GM10266 (cell line): ENCODE results near the gene EIPR1.

ENCODE experiments used
- DNase-seq: peaks from one replicate; pipeline ENCODE4 v3.0.0; 2012; ENCODE audit errors: extremely low spot score
- CTCF ChIP-seq: IDR thresholded peaks from 2 replicates; pipeline ENCODE4 v1.5.1; 2012; ENCODE audit warnings: mild to moderate bottlenecking, low read depth; ENCODE audit not compliant: control insufficient read depth, insufficient read depth; ENCODE audit errors: missing control alignments

Gene EIPR1

DNA sequence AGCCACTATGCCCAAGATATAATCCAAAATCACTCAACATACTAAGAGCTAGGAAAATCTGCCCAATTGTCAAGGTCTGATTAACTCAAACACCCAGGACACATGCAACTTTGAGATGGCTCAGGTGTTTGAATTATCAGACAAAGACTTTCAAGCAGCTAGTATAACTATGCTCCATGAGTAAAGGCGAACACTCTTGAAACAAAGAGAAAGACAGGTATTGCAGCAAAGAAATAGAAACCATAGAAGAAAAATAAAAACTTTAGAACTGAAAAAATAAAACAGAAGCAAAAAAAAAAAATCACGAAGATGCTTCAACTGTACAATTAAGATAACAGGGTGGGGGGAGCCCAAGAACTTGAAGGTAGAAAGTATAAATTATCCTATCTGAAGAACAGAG, 214.2 kb downstream of the EIPR1 start:
- no peak for TF ChIP-seq CTCF
- no peak for DNase-seq

GRCh38 chr2:3162442-3163077, 215.1 kb downstream of the EIPR1 start:
- DNase-seq: no peak
- TF ChIP-seq CTCF: no peak

GRCh38 chr2:3160751-3161330, 216.8 kb downstream of the EIPR1 start:
- no peak for TF ChIP-seq CTCF
- no peak for DNase-seq

- DNase-seq: no peak
- no peak for TF ChIP-seq CTCF
These were observed 217.7 kb downstream of the EIPR1 start for GRCh38 chr2:3159782-3160545.

DNA sequence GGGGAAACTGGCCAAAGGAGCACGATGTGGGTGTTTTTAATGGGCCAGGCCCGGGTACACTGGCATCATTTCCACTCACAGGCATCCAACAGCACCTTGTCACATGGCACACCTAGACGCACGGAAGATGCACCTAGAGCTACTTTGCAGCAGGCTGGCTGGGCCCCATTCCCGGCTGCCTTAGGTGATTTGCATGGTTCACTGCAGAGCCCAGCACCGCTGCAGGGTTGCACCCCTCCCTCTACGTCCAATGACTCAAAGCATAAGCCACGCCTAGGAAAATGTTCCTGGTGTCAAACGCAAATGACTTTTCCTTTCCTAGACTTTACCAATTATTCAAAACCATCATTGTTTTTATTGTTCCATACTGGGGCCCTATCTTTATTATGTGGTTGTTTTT, 222.9 kb downstream of the EIPR1 start:
- TF ChIP-seq CTCF: no peak
- DNase-seq: no peak

GRCh38 chr2:3154146-3154545, 223.5 kb downstream of the EIPR1 start:
- DNase-seq: no peak
- TF ChIP-seq CTCF: no peak
